Keratinocyte (primary cell): ENCODE data around the gene DACT3. TPM values are rescaled to one million over a fixed set of nuclear protein-coding genes. Genes with fewer than 3 reads are reported as not detected.

Experiments used
- DNase-seq: peaks from one replicate; pipeline ENCODE4 v3.0.0-alpha.2; 2011; ENCODE audit warnings: low read depth, missing footprints, low spot score
- FAIRE-seq: peaks from 2 replicates; lab custom pipeline; 2011; peaks lifted over from hg19 to GRCh38; lab: Jason Lieb, UNC
- H2AFZ ChIP-seq: 2 replicates; pipeline ENCODE4 v1.6.0; 2012; ENCODE audit warnings: low read length, control low read depth, inconsistent platforms; ENCODE audit not compliant: control insufficient read depth
- H3K27ac ChIP-seq: 2 replicates; pipeline ENCODE4 v1.5.1; 2011; ENCODE audit warnings: low read length; ENCODE audit not compliant: control insufficient read depth, insufficient read depth
- H3K27me3 ChIP-seq: 3 replicates; pipeline ENCODE4 v1.6.0; 2011; ENCODE audit warnings: low read length; ENCODE audit not compliant: control insufficient read depth, insufficient read depth; ENCODE audit errors: extremely low read depth
- H3K36me3 ChIP-seq, 2 experiments: 2 replicates in 1 of 2; 3 replicates in 1 of 2; pipeline ENCODE4 v1.5.1; 2011; ENCODE audit warnings: low read length in 2 of 2, mild to moderate bottlenecking in 1 of 2; ENCODE audit not compliant: control insufficient read depth in 2 of 2, insufficient read depth in 2 of 2; ENCODE audit errors: extremely low read depth in 1 of 2
- H3K4me1 ChIP-seq: 3 replicates; pipeline ENCODE4 v1.5.1; 2011; ENCODE audit warnings: low read length; ENCODE audit not compliant: control insufficient read depth, insufficient read depth; ENCODE audit errors: extremely low read depth
- H3K4me2 ChIP-seq: 3 replicates; pipeline ENCODE4 v1.6.0; 2011; ENCODE audit warnings: low read depth, low read length; ENCODE audit not compliant: control insufficient read depth, insufficient read depth; ENCODE audit errors: extremely low read depth
- H3K4me3 ChIP-seq, 3 experiments: fragments of 200-600 bp in 1 of 3; sonication (generic) in 1 of 3; 2 replicates in 2 of 3; 3 replicates in 1 of 3; pipeline ENCODE4 v1.5.1; 2011 to 2016; ENCODE audit warnings: low read length in 3 of 3, mild to moderate bottlenecking in 3 of 3, control low read depth in 2 of 3, inconsistent platforms in 1 of 3, low read depth in 1 of 3, mixed read lengths in 1 of 3, mixed run types in 1 of 3, moderate library complexity in 1 of 3; ENCODE audit not compliant: control insufficient read depth in 2 of 3, insufficient read depth in 2 of 3; ENCODE audit errors: extremely low read depth in 1 of 3
- H3K79me2 ChIP-seq: 2 replicates; pipeline ENCODE4 v1.6.0; 2012; ENCODE audit warnings: low read length; ENCODE audit not compliant: control insufficient read depth, insufficient read depth
- H3K9ac ChIP-seq: 3 replicates; pipeline ENCODE4 v1.6.0; 2011; ENCODE audit warnings: low read length; ENCODE audit not compliant: control insufficient read depth, insufficient read depth; ENCODE audit errors: extremely low read depth
- H3K9me1 ChIP-seq: 3 replicates; pipeline ENCODE4 v1.6.0; 2011; ENCODE audit warnings: low read length; ENCODE audit not compliant: control insufficient read depth, insufficient read depth; ENCODE audit errors: extremely low read depth
- H3K9me3 ChIP-seq: 2 replicates; pipeline ENCODE4 v1.5.1; 2012; ENCODE audit warnings: low read depth, low read length; ENCODE audit not compliant: control insufficient read depth
- H4K20me1 ChIP-seq: 3 replicates; pipeline ENCODE4 v1.6.0; 2011; ENCODE audit warnings: low read length; ENCODE audit not compliant: control insufficient read depth, insufficient read depth; ENCODE audit errors: extremely low read depth
- CTCF ChIP-seq, 3 experiments: IDR thresholded peaks in 1 of 3; conservative IDR thresholded peaks in 1 of 3; optimal IDR thresholded peaks in 1 of 3; 2 replicates in 2 of 3; 3 replicates in 1 of 3; pipeline versions ENCODE3 to v1.5.1; 2011; ENCODE audit warnings: low read length in 3 of 3, mild to moderate bottlenecking in 3 of 3, moderate library complexity in 2 of 3, control low read depth in 1 of 3, inconsistent platforms in 1 of 3; ENCODE audit not compliant: insufficient read depth in 2 of 3; ENCODE audit errors: extremely low read depth in 1 of 3
- EZH2 ChIP-seq: IDR thresholded peaks from one replicate; pipeline ENCODE4 v1.6.1; 2012; ENCODE audit warnings: inconsistent platforms, mild to moderate bottlenecking, low read length, moderate library complexity
- dilution Hi-C: fragments of 300-500 bp; cut with MboI; formaldehyde crosslinking; loops from one replicate; pipeline ENCODE4 v1.7.0; 2020; ENCODE audit warnings: low sequenced_read_pairs; ENCODE audit not compliant: extremely low pct_ligation_motif_present
- polyA plus RNA-seq, 5 experiments: library from polyadenylated mRNA; depleted of rRNA in 3 of 5; stranded (reverse) in 3 of 5; stranded (forward) in 1 of 5; unstranded in 1 of 5; fragments of >200 nt; gene quantifications; 1 replicate in 1 of 5; 2 replicates in 3 of 5; 3 replicates in 1 of 5; pipeline versions ENCODE4 v1.2.1 to v1.2.3, GENCODE V29; 2011 to 2012; ENCODE audit warnings: missing spikeins in 2 of 5, low read depth in 1 of 5, low replicate concordance in 1 of 5

Gene DACT3
- polyA plus RNA-seq, 1 donor (not counting 4 experiments of a cell fraction or from before 2014, with no cell fraction given), result 0.04 TPM

DNA sequence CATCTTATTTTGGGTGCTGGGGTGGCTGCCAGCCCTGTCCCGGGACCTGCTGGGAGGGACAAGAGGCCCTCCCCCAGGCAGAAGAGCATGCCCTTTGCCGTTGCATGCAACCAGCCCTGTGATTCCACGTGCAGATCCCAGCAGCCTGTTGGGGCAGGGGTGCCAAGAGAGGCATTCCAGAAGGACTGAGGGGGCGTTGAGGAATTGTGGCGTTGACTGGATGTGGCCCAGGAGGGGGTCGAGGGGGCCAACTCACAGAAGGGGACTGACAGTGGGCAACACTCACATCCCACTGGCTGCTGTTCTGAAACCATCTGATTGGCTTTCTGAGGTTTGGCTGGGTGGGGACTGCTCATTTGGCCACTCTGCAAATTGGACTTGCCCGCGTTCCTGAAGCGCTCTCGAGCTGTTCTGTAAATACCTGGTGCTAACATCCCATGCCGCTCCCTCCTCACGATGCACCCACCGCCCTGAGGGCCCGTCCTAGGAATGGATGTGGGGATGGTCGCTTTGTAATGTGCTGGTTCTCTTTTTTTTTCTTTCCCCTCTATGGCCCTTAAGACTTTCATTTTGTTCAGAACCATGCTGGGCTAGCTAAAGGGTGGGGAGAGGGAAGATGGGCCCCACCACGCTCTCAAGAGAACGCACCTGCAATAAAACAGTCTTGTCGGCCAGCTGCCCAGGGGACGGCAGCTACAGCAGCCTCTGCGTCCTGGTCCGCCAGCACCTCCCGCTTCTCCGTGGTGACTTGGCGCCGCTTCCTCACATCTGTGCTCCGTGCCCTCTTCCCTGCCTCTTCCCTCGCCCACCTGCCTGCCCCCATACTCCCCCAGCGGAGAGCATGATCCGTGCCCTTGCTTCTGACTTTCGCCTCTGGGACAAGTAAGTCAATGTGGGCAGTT, 51.2 kb downstream of the DACT3 start:
- H3K36me3 ChIP-seq, result peaks cover 45 to 54% of the 10 kb centered on the region in 2 experiments
- H3K9me3 ChIP-seq, result no peaks in the 10 kb centered on the region
- peaks cover 15% of the 10 kb centered on the region for H3K4me1 ChIP-seq
- H4K20me1 ChIP-seq, result peaks cover 19% of the 10 kb centered on the region
- no peak overlapping the region for H3K4me2 ChIP-seq
- FAIRE-seq (no peak), DNase-seq (no peak)
- peaks cover 28% of the 10 kb centered on the region for H3K79me2 ChIP-seq
- no peaks in the 10 kb centered on the region for H3K9me1 ChIP-seq
- no peak overlapping the region for H3K27ac ChIP-seq
- H3K27me3 ChIP-seq, result no peaks in the 10 kb centered on the region
- TF ChIP-seq CTCF (optimal IDR thresholded peaks at IDR 0.05 in 1 of 3, IDR thresholded peaks at IDR 0.05 in 1 of 3, conservative IDR thresholded peaks at IDR 0.05 in 1 of 3; ENCODE audit: extremely low read depth in 1 of 3, insufficient read depth in 2 of 3, low read length in 3 of 3), result no peak
- TF ChIP-seq EZH2, result no peak
- H3K4me3 ChIP-seq, result no peak overlapping the region
- dilution Hi-C loops, result no loop called here
- no peak overlapping the region for H2AFZ ChIP-seq
- H3K9ac ChIP-seq, result no peak overlapping the region

- FAIRE-seq (no peak), DNase-seq (no peak)
- Histone ChIP-seq H3K27me3 (no peaks in the 10 kb centered on the region), H3K79me2 (peaks cover 38% of the 10 kb centered on the region), H3K9me1 (no peaks in the 10 kb centered on the region), H3K36me3 (peaks cover 46 to 54% of the 10 kb centered on the region in 2 experiments), H3K9me3 (no peaks in the 10 kb centered on the region), H3K4me2 (no peak overlapping the region), H3K27ac (no peak overlapping the region), H2AFZ (no peak overlapping the region), H4K20me1 (peaks cover 19% of the 10 kb centered on the region), H3K4me1 (peaks cover 15% of the 10 kb centered on the region), H3K9ac (no peak overlapping the region), H3K4me3 (no peak overlapping the region)
- TF ChIP-seq CTCF (optimal IDR thresholded peaks at IDR 0.05 in 1 of 3, IDR thresholded peaks at IDR 0.05 in 1 of 3, conservative IDR thresholded peaks at IDR 0.05 in 1 of 3; ENCODE audit: extremely low read depth in 1 of 3, insufficient read depth in 2 of 3, low read length in 3 of 3), result no peak
- TF ChIP-seq EZH2, result no peak
- dilution Hi-C loops, result no loop called here
These were observed 52.2 kb downstream of the DACT3 start for GRCh38 chr19:46608581-46609345.
